Sigmoid colon (tissue), 4 donors: ENCODE measurements around the gene IFNGR1.

ENCODE experiments used
- EP300 ChIP-seq, 4 donors: sonication (generic); formaldehyde crosslinking; IDR thresholded peaks; one replicate each; pipeline ENCODE4 v1.6.1; 2017; ENCODE audit warnings: antibody characterized with exemption in 4 of 4
- POLR2A ChIP-seq, 2 donors: fragments of 450-650 bp; IDR thresholded peaks; one replicate each; pipeline ENCODE4 v1.6.1; 2016; ENCODE audit warnings: antibody characterized with exemption in 2 of 2, mild to moderate bottlenecking in 2 of 2, moderate library complexity in 2 of 2
- POLR2AphosphoS5 ChIP-seq, 4 donors: sonication (generic); formaldehyde crosslinking; IDR thresholded peaks; one replicate each; pipeline ENCODE4 v1.6.1; 2017; ENCODE audit warnings: antibody characterized with exemption in 4 of 4
- TF ChIP-seq, protein P1 (sequence below), 4 experiments: fragments of 450-650 bp in 3 of 4; fragments of 200-600 bp in 1 of 4; IDR thresholded peaks; one replicate each; pipeline ENCODE4 v1.5.1; 2016 to 2019; ENCODE audit warnings: antibody characterized with exemption in 4 of 4, mild to moderate bottlenecking in 3 of 4, moderate library complexity in 2 of 4

DNA sequence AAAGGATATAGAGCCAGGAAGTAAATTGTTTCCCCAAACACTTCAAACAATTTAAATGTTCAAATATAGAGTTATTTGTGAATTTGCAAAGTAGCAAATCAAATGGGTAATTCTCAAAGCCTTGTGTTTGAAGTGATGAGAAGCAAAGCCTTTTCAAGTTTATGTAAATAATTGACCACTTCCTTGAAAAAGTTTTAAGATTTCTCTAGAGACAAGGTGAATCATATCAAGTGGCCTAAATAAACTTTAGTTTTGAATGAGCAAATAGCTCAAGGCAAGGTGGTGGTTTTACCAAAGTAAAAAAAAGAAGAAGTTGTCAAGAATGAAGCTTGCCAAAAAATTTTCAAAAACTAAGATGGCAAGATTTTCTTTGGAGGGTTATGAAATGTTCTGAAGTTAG lies 42.6 kb upstream of the IFNGR1 start:
- TF ChIP-seq, protein P1, sequence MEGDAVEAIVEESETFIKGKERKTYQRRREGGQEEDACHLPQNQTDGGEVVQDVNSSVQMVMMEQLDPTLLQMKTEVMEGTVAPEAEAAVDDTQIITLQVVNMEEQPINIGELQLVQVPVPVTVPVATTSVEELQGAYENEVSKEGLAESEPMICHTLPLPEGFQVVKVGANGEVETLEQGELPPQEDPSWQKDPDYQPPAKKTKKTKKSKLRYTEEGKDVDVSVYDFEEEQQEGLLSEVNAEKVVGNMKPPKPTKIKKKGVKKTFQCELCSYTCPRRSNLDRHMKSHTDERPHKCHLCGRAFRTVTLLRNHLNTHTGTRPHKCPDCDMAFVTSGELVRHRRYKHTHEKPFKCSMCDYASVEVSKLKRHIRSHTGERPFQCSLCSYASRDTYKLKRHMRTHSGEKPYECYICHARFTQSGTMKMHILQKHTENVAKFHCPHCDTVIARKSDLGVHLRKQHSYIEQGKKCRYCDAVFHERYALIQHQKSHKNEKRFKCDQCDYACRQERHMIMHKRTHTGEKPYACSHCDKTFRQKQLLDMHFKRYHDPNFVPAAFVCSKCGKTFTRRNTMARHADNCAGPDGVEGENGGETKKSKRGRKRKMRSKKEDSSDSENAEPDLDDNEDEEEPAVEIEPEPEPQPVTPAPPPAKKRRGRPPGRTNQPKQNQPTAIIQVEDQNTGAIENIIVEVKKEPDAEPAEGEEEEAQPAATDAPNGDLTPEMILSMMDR (IDR thresholded peaks at IDR 0.05), result no peak
- TF ChIP-seq POLR2A (IDR thresholded peaks at IDR 0.05), result no peak
- no peak for TF ChIP-seq EP300 (IDR thresholded peaks at IDR 0.05)
- TF ChIP-seq POLR2AphosphoS5 (IDR thresholded peaks at IDR 0.05), result no peak
